Ovary (tissue), 9 donors: ENCODE data around the gene RNH1. TPM values are rescaled to one million over a fixed set of nuclear protein-coding genes. Genes with fewer than 3 reads are reported as not detected.

Experiments used
- DNase-seq, 5 donors: peaks; one replicate each; pipeline ENCODE4 v3.0.0-alpha.2; 2019 to 2020
- H3K27ac ChIP-seq, 2 donors: fragments of 200-600 bp; one replicate each; pipeline versions ENCODE4 v1.5.1 to v1.8.0; 2019 to 2022
- H3K27me3 ChIP-seq: fragments of 200-600 bp; one replicate; pipeline ENCODE4 v1.8.0; 2022
- H3K36me3 ChIP-seq: fragments of 200-600 bp; sonication (generic); one replicate; pipeline ENCODE4 v1.5.1; 2019
- H3K4me1 ChIP-seq: one replicate; pipeline ENCODE4 v1.8.1; 2013; ENCODE audit warnings: mild to moderate bottlenecking, moderate library complexity; ENCODE audit not compliant: insufficient read depth
- H3K4me3 ChIP-seq: fragments of 200-600 bp; sonication (generic); one replicate; pipeline ENCODE4 v1.5.1; 2017
- H3K9me3 ChIP-seq, 2 donors: fragments of 200-600 bp in 1 of 2; sonication (generic) in 1 of 2; one replicate each; pipeline versions ENCODE4 v1.5.1 to v1.8.1; 2013 to 2019; ENCODE audit warnings: mild to moderate bottlenecking in 1 of 2, moderate library complexity in 1 of 2
- CTCF ChIP-seq, 3 donors: fragments of 450-650 bp in 2 of 3; fragments of 200-600 bp in 1 of 3; IDR thresholded peaks; one replicate each; pipeline versions ENCODE4 v1.5.1 to v1.8.0; 2016 to 2022; ENCODE audit warnings: antibody characterized with exemption in 3 of 3, mild to moderate bottlenecking in 1 of 3
- EP300 ChIP-seq: sonication (generic); formaldehyde crosslinking; IDR thresholded peaks from one replicate; pipeline ENCODE4 v1.6.1; 2017; ENCODE audit warnings: antibody characterized with exemption
- POLR2A ChIP-seq: fragments of 450-650 bp; IDR thresholded peaks from one replicate; pipeline ENCODE4 v1.6.1; 2017; ENCODE audit warnings: antibody characterized with exemption, mild to moderate bottlenecking, moderate library complexity
- WGBS, 3 donors: extraction: QIAGEN DNeasy Blood & Tissue Kit in 1 of 3; methylation state at CpG; one replicate each; pipeline versions ENCODE4 v1.1.5 to v1.1.7; 2013 to 2017; 5-methylcytosine and 5-hydroxymethylcytosine counted together
- intact Hi-C, 4 donors: fragments of 100-400 bp; cut with DNase I; formaldehyde crosslinking; loops; one replicate each; pipeline versions ENCODE4 v1.11.0 to v1.15.1; 2022 to 2023
- polyA plus RNA-seq, 2 donors: library from polyadenylated mRNA; stranded (reverse); fragments of 200-250 nt in 1 of 2; fragments of 350-450 nt in 1 of 2; fragmentation: Illumina TruSeq in 1 of 2; extraction: RNeasy Lipid Tissue Mini Kit (QIAGEN cat#74804) in 1 of 2; gene quantifications; one replicate each; pipeline ENCODE4 v1.2.3, GENCODE V29; 2013 to 2014
- total RNA-seq, 7 donors: library from RNA; depleted of rRNA in 2 of 7; stranded (reverse); fragments of >200 nt in 2 of 7; fragmentation: NEBNext Ultra II Directional in 3 of 7; extraction: Animal tissue kit (Norgen Biotek cat#: 25700) in 3 of 7; gene quantifications; one replicate each; pipeline versions ENCODE4 v1.1.0 to v1.2.4, GENCODE V29; 2016 to 2023
- donor health status: DM: no; HTN: no; CAD: no; lungs with moderate emphysema.
- donor health status: DM: no; HTN: no; CAD: no.
- donor health status: Bipolar disorder and iron deficiency.
- donor health status: DM: yes; HTN: yes; CAD: no.
- donor health status: DM: no; HTN: no; CAD: no.
- donor health status: DM: yes; HTN: yes; CAD: no.

The RNH1 gene
- total and polyA plus RNA-seq, 9 donors, result 17.4 to 233 (median 156) TPM

DNA sequence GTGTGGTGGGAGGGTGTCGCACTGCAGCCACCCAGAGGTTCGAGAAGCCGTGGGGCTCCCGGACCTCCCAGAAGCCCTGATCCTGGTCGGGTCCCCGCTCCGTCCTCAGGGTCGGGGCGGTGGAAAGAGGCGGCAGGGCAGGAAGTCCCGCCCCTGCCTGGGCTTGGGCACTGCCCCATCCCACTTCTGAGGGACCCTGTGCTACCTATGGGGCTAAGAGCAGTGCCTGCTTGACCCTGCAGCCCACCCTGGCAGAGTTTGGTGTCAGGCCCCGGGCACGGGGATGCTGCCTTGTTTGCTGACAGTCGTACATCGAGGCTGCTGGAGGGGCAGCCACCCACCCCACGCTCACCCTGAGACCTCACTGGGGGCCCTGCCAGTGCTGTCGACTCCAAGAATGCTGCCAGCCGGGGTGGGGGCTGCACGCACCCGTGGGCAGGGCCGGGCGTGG, 19.4 kb downstream of the RNH1 start:
- intact Hi-C loops, result no loop called here
- no peak for DNase-seq
- H3K36me3 ChIP-seq, result no peaks in the 10 kb centered on the region
- no peak overlapping the region for H3K27ac ChIP-seq
- no peak for TF ChIP-seq POLR2A
- TF ChIP-seq CTCF (IDR thresholded peaks at IDR 0.05), result no peak
- no peak for TF ChIP-seq EP300
- no peaks in the 10 kb centered on the region for H3K4me1 ChIP-seq
- H3K9me3 ChIP-seq, result no peaks in the 10 kb centered on the region
- 80 to 86% (median 84%) methylated on average over 14 to 22 of the region's 22 CpGs for WGBS, 3 donors
- H3K27me3 ChIP-seq, result no peaks in the 10 kb centered on the region
- H3K4me3 ChIP-seq, result no peak overlapping the region

DNA sequence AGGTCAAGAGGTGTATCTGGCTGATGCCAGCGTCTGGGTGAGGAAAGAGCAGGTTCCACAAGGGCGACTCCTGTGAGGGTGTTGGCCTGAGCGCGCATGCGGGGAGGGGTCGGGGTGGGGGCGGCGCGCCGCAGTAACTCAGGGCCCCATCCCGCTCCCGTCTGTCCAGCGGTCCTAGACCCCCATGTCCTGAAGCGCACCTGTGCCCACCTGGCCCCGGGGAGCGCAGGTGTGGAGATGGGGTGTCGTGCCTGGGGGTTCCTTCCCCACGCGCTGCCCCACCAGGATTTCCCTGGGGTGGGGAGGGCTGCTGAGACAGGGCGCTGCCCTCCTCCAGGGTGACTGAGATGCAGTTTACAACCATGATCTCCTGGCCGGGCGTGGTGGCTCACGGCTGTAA, 20.9 kb downstream of the RNH1 start:
- no peak for DNase-seq
- Histone ChIP-seq H3K27ac (no peak overlapping the region), H3K4me1 (no peaks in the 10 kb centered on the region), H3K36me3 (no peaks in the 10 kb centered on the region), H3K4me3 (no peak overlapping the region), H3K27me3 (no peaks in the 10 kb centered on the region), H3K9me3 (no peaks in the 10 kb centered on the region)
- TF ChIP-seq CTCF (IDR thresholded peaks at IDR 0.05) (no peak), EP300 (no peak)
- 94 to 97% (median 95%) methylated on average over 23 of the region's 23 CpGs for WGBS, 3 donors
- intact Hi-C loops, result no loop called here

DNA sequence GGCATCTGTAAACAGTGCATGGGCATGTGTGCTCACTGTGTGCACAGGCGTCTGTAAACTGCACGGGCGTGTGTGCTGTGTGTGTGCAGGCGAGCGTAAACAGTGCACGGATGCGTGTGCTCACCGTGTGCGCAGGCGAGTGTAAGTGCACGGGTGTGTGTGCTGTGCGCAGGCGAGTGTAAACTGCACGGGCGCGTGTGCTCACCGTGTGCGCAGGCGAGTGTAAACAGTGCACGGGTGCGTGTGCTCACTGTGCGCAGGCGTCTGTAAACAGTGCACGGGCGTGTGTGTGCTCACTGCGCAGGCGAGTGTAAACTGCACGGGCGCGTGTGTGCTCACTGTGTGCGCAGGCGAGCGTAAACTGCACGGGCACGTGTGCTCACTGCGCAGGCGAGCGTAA, 22.4 kb downstream of the RNH1 start:
- H3K27me3 ChIP-seq, result no peaks in the 10 kb centered on the region
- no peaks in the 10 kb centered on the region for H3K36me3 ChIP-seq
- H3K27ac ChIP-seq, result no peak overlapping the region
- H3K4me1 ChIP-seq, result no peaks in the 10 kb centered on the region
- TF ChIP-seq CTCF (IDR thresholded peaks at IDR 0.05) (no peak), EP300 (no peak), POLR2A (no peak)
- intact Hi-C loops, result no loop called here
- no peaks in the 10 kb centered on the region for H3K9me3 ChIP-seq
- no peak overlapping the region for H3K4me3 ChIP-seq
- no peak for DNase-seq
- 94 to 96% (median 95%) methylated on average over 38 of the region's 38 CpGs for WGBS, 3 donors

GRCh38 chr11:479311-479710, 27.7 kb downstream of the RNH1 start:
- Histone ChIP-seq H3K4me1 (no peaks in the 10 kb centered on the region), H3K4me3 (no peak overlapping the region), H3K27ac (no peak overlapping the region), H3K36me3 (no peaks in the 10 kb centered on the region), H3K27me3 (no peaks in the 10 kb centered on the region), H3K9me3 (no peaks in the 10 kb centered on the region)
- TF ChIP-seq EP300 (no peak), POLR2A (no peak), CTCF (IDR thresholded peaks at IDR 0.05) (no peak)
- no peak for DNase-seq
- intact Hi-C loops, result no loop called here
- WGBS, 3 donors, result 92 to 96% (median 94%) methylated on average over 13 of the region's 13 CpGs
